OCI-LY1 (cell line): Measurements from ENCODE around the gene RNF168.

Experiments
- CTCF ChIP-seq: fragments of 200-600 bp; sonication (generic), shearing (Covaris generic); IDR thresholded peaks from 2 replicates; pipeline ENCODE4 v1.5.1; 2017; ENCODE audit warnings: mild to moderate bottlenecking, antibody characterized with exemption, low read length, moderate library complexity, mixed read lengths
- EZH2 ChIP-seq: fragments of 200-600 bp; sonication (generic), shearing (Covaris generic); IDR thresholded peaks from 2 replicates; pipeline ENCODE4 v1.8.0; 2017; ENCODE audit warnings: borderline replicate concordance, mixed run types, mild to moderate bottlenecking, antibody characterized with exemption, low read length, moderate library complexity, mixed read lengths

DNA sequence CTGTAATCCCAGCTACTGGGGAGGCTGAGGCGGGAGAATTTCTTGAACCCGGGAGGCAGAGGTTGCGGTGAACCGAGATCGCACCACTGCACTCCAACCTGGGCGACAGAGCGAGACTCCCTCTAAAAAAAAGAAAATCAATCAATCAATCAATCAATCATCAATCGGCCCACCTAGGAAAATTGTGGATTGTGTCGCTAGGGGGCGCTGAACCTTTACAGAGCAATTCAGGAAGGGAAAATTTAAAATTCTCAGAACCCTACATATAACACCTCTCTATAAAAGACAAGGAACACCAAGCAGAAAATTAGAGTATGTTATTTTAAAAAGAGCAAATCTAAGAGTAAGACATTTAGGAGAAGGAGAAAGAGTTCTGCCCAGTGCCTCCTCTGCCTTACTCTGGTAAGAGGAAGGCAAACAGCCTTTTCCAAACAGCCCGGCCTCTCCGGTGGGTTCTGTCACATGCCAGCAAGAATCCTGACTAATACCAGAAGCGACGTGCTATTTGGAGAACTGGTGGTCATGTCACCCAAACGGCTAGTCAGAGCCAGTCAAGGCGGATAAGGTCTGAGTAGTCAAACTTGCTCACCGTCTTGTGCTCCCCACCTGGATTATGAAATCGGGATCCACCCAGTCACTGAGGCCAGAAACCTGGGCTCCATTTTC, 33.9 kb upstream of the RNF168 start:
- TF ChIP-seq CTCF, result peak; percentile 86
- TF ChIP-seq EZH2, result no peak
